GM12878 (cell line): ENCODE data around the gene SMARCD2. TPM values are rescaled to one million over a fixed set of nuclear protein-coding genes. Genes with fewer than 3 reads are reported as not detected.

ENCODE experiments used
- ATF2 ChIP-seq: IDR thresholded peaks from 2 replicates; pipeline ENCODE4 v1.6.1; 2012; ENCODE audit warnings: low read length, inconsistent platforms
- CREM ChIP-seq: IDR thresholded peaks from 2 replicates; pipeline ENCODE4 v1.6.1; 2014; ENCODE audit warnings: antibody characterized with exemption, low read depth
- EED ChIP-seq: sonication (generic); IDR thresholded peaks from 2 replicates; pipeline ENCODE4 v1.6.1; 2016; ENCODE audit warnings: antibody characterized with exemption, low read depth
- MYC ChIP-seq: IDR thresholded peaks from 2 replicates; pipeline ENCODE4 v1.6.1; 2011; ENCODE audit warnings: mild to moderate bottlenecking, low read length, moderate library complexity, inconsistent platforms; ENCODE audit not compliant: insufficient read depth, insufficient replicate concordance, insufficient read length, severe bottlenecking
- NBN ChIP-seq: fragments of 450-650 bp; IDR thresholded peaks from 2 replicates; pipeline ENCODE4 v1.6.1; 2016
- NFYA ChIP-seq: IDR thresholded peaks from 2 replicates; pipeline ENCODE4 v1.6.1; 2011; ENCODE audit warnings: low read depth, mild to moderate bottlenecking, low read length, improper control_type of control experiment, borderline replicate concordance
- RELA ChIP-seq: fragments of 450-650 bp; IDR thresholded peaks from 2 replicates; pipeline ENCODE4 v1.8.0; 2014; ENCODE audit warnings: borderline replicate concordance; ENCODE audit not compliant: partially characterized antibody
- TCF7 ChIP-seq: IDR thresholded peaks from 2 replicates; pipeline ENCODE4 v1.6.1; 2014; ENCODE audit warnings: antibody characterized with exemption, borderline replicate concordance
- ZBTB40 ChIP-seq: fragments of 450-650 bp; IDR thresholded peaks from 2 replicates; pipeline ENCODE4 v1.6.1; 2016; ENCODE audit warnings: mild to moderate bottlenecking, moderate library complexity, borderline replicate concordance
- polyA plus RNA-seq, 11 experiments: library from polyadenylated mRNA; depleted of rRNA in 4 of 11; unstranded in 6 of 11; stranded (reverse) in 5 of 11; fragments of >200 nt; fragmentation: Nextera tagmentation in 4 of 11; fragmentation: Illumina TruSeq in 1 of 11; extraction: Ambion mirVana in 4 of 11; extraction: Trizol in 1 of 11; gene quantifications; 1 replicate in 1 of 11; 2 replicates in 10 of 11; pipeline versions ENCODE4 v1.2.1 to v1.2.3, GENCODE V29; 2011 to 2016; ENCODE audit warnings: inconsistent platforms in 2 of 11, missing spikeins in 2 of 11, low read depth in 1 of 11
- total RNA-seq, 4 experiments: library from RNA; depleted of rRNA in 3 of 4; stranded (reverse); fragments of >200 nt in 3 of 4; fragmentation: Illumina TruSeq in 1 of 4; extraction: Trizol in 1 of 4; gene quantifications; 2 replicates each; pipeline versions ENCODE4 v1.2.1 to v1.2.3, GENCODE V29; 2013 to 2021

The SMARCD2 gene
- total and polyA plus RNA-seq, 10 of the 15 experiments (the other 5 are each of a cell fraction or from before 2014, with no cell fraction given): 2.4 to 111 (median 63.6) TPM

DNA sequence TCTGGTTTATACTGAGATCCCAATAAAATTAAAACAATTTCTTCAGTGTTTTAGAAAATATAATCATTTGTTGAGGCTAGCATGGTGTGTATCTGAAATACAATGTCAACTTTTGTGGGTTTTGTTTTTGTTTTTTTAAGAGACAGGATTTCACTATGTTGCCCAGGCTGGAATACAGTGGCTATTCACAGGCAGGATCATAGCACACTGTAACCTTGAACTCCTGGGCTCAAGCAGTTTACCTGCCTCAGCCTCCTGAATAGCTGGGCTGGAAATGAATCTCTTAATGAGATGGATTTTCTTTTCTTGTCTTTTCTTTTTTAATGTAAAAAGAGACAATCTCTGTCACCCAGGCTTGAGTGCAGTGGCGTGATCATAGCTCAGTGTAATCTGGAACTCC lies 56.4 kb downstream of the SMARCD2 start (continued):
- no peak for TF ChIP-seq ZBTB40
- TF ChIP-seq NFYA: no peak
- TF ChIP-seq ATF2: no peak
- TF ChIP-seq CREM: no peak
- no peak for TF ChIP-seq EED
- TF ChIP-seq NBN: no peak
- no peak for TF ChIP-seq MYC
- no peak for TF ChIP-seq RELA
- TF ChIP-seq TCF7: no peak
